HCT116 (cell line): ENCODE data around the gene ALDH4A1.

ENCODE experiments used
- CTCF ChIP-seq, 3 experiments: fragments of 200-600 bp in 1 of 3; sonication (generic) in 1 of 3; IDR thresholded peaks in 2 of 3; conservative IDR thresholded peaks in 1 of 3; 2 replicates each; pipeline ENCODE4 v1.5.1; 2012 to 2017; ENCODE audit warnings: low read depth in 2 of 3, low read length in 2 of 3, antibody characterized with exemption in 1 of 3, borderline replicate concordance in 1 of 3, control low read depth in 1 of 3, mild to moderate bottlenecking in 1 of 3, mixed read lengths in 1 of 3, mixed run types in 1 of 3, moderate library complexity in 1 of 3; ENCODE audit not compliant: insufficient read depth in 1 of 3
- EZH2 ChIP-seq: fragments of 200-600 bp; sonication (generic); IDR thresholded peaks from 2 replicates; pipeline ENCODE4 v1.6.1; 2017; ENCODE audit warnings: antibody characterized with exemption, mixed run types

DNA sequence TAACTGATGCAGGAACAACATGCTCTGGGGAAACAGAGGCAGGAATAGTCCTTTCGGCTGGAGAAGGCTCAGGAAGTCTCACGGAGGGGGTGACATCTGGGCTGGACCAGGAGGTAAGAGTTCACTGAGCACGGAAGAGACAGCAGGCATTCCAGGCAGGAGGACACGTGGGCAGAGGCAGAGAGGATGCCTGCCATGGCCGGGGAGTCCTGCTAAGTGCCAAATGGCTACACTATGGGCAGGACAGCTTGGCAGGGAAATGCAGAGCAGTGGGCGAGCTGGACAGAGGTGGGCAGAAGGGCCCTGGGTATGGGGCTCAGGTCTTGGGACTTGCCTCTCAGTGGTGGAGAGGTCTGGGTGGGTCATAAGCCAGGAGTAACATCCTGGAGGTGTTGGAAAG is 17.6 kb downstream of the ALDH4A1 start:
- TF ChIP-seq CTCF (IDR thresholded peaks at IDR 0.05 in 2 of 3, conservative IDR thresholded peaks at IDR 0.05 in 1 of 3; ENCODE audit: borderline replicate concordance in 1 of 3, insufficient read depth in 1 of 3, low read depth in 2 of 3, low read length in 2 of 3) (no peak), EZH2 (no peak)
